ENCODE results near the gene CCDC146.

GRCh38 chr7:77248154-77248553 lies 125.7 kb downstream of the CCDC146 start:
- TF ChIP-seq CTCF (IDR thresholded peaks at IDR 0.05; ENCODE audit: poor library complexity, severe bottlenecking) (no peak), POLR2AphosphoS5 (IDR thresholded peaks at IDR 0.05) (no peak), TAF1 (IDR thresholded peaks at IDR 0.05; ENCODE audit: low read depth) (no peak), RAD21 (conservative IDR thresholded peaks at IDR 0.05) (no peak), EZH2 (IDR thresholded peaks at IDR 0.05; ENCODE audit: borderline replicate concordance, insufficient read depth, low read length, poor library complexity, severe bottlenecking) (no peak), EP300 (conservative IDR thresholded peaks at IDR 0.05; ENCODE audit: poor library complexity, severe bottlenecking) (no peak), SMC3 (conservative IDR thresholded peaks at IDR 0.05; ENCODE audit: poor library complexity) (no peak), REST (IDR thresholded peaks at IDR 0.05; ENCODE audit: borderline replicate concordance) (no peak)

Measured in neural cell (in vitro differentiated cells).